ENCODE measurements around the gene GPC6. TPM values are rescaled to one million over a fixed set of nuclear protein-coding genes. Genes with fewer than 3 reads are reported as not detected.

GPC6 gene
- total RNA-seq, 2 donors from 2014 or later = 3.4 to 5.3 TPM

- TF ChIP-seq POLR2AphosphoS5 (IDR thresholded peaks at IDR 0.05) (no peak), POLR2A (IDR thresholded peaks at IDR 0.05) (no peak), CTCF (IDR thresholded peaks at IDR 0.05) (no peak)
- intact Hi-C loops (cut with DNase I) = no loop called here
- no peak overlapping the region for H3K27ac ChIP-seq
- no peaks in the 10 kb centered on the region for H3K36me3 ChIP-seq
- H3K9me3 ChIP-seq = no peaks in the 10 kb centered on the region
- H3K27me3 ChIP-seq (replicated peaks; ENCODE audit: insufficient read depth) = no peaks in the 10 kb centered on the region
- DNase-seq (ENCODE audit: low spot score) = no peak
- H3K4me1 ChIP-seq (replicated peaks) = no peaks in the 10 kb centered on the region
- H3K4me3 ChIP-seq = no peak overlapping the region
- 23% methylated on average over 4 of the region's 4 CpGs for WGBS
Measured at GRCh38 chr13:93336728-93337127, 110.1 kb downstream of the GPC6 start.

GRCh38 chr13:93338030-93338429 is 111.4 kb downstream of the GPC6 start:
- 81% methylated on average over 5 of the region's 5 CpGs for WGBS
- TF ChIP-seq POLR2A (IDR thresholded peaks at IDR 0.05) (no peak), POLR2AphosphoS5 (IDR thresholded peaks at IDR 0.05) (no peak), CTCF (IDR thresholded peaks at IDR 0.05) (no peak)
- intact Hi-C loops (cut with DNase I) = no loop called here

GRCh38 chr13:93338906-93339305 is 112.3 kb downstream of the GPC6 start:
- Histone ChIP-seq H3K27me3 (replicated peaks; ENCODE audit: insufficient read depth) (no peaks in the 10 kb centered on the region), H3K9me3 (no peaks in the 10 kb centered on the region), H3K4me1 (replicated peaks) (no peaks in the 10 kb centered on the region), H3K4me3 (no peak overlapping the region), H3K36me3 (no peaks in the 10 kb centered on the region), H3K27ac (no peak overlapping the region)
- DNase-seq (ENCODE audit: low spot score) = no peak
- TF ChIP-seq POLR2A (IDR thresholded peaks at IDR 0.05) (no peak), POLR2AphosphoS5 (IDR thresholded peaks at IDR 0.05) (no peak), CTCF (IDR thresholded peaks at IDR 0.05) (no peak)
- intact Hi-C loops (cut with DNase I) = no loop called here
- 77% methylated on average over 2 of the region's 2 CpGs for WGBS

More at GRCh38 chr13:93338030-93338429, 111.4 kb downstream of the GPC6 start:
- Histone ChIP-seq H3K27ac (no peak overlapping the region), H3K4me3 (no peak overlapping the region), H3K27me3 (replicated peaks; ENCODE audit: insufficient read depth) (no peaks in the 10 kb centered on the region), H3K36me3 (no peaks in the 10 kb centered on the region), H3K9me3 (no peaks in the 10 kb centered on the region), H3K4me1 (replicated peaks) (no peaks in the 10 kb centered on the region)
- DNase-seq (ENCODE audit: low spot score) = no peak

- H3K27me3 ChIP-seq (replicated peaks; ENCODE audit: insufficient read depth) = no peaks in the 10 kb centered on the region
- WGBS = 93% methylated on average over 4 of the region's 4 CpGs
- TF ChIP-seq POLR2A (IDR thresholded peaks at IDR 0.05) (no peak), CTCF (IDR thresholded peaks at IDR 0.05) (no peak), POLR2AphosphoS5 (IDR thresholded peaks at IDR 0.05) (no peak)
- H3K27ac ChIP-seq = no peak overlapping the region
- no peaks in the 10 kb centered on the region for H3K36me3 ChIP-seq
- intact Hi-C loops (cut with DNase I) = no loop called here
- no peak overlapping the region for H3K4me3 ChIP-seq
- no peaks in the 10 kb centered on the region for H3K4me1 ChIP-seq (replicated peaks)
- DNase-seq (ENCODE audit: low spot score) = no peak
- no peaks in the 10 kb centered on the region for H3K9me3 ChIP-seq
Measured at GRCh38 chr13:93339550-93339949, 112.9 kb downstream of the GPC6 start.

GRCh38 chr13:93341517-93341916 is 114.9 kb downstream of the GPC6 start:
- intact Hi-C loops (cut with DNase I) = no loop called here
- no peak overlapping the region for H3K27ac ChIP-seq
- no peak for DNase-seq (ENCODE audit: low spot score)
- H3K4me3 ChIP-seq = no peak overlapping the region
- 92% methylated on average over 4 of the region's 4 CpGs for WGBS
- no peaks in the 10 kb centered on the region for H3K27me3 ChIP-seq (replicated peaks; ENCODE audit: insufficient read depth)
- H3K36me3 ChIP-seq = no peaks in the 10 kb centered on the region
- no peaks in the 10 kb centered on the region for H3K9me3 ChIP-seq
- H3K4me1 ChIP-seq (replicated peaks) = no peaks in the 10 kb centered on the region
- TF ChIP-seq POLR2AphosphoS5 (IDR thresholded peaks at IDR 0.05) = no peak
- no peak for TF ChIP-seq CTCF (IDR thresholded peaks at IDR 0.05)
- TF ChIP-seq POLR2A (IDR thresholded peaks at IDR 0.05) = no peak
